HG03280 (cell line): Measurements from ENCODE around the gene CCDC59.

ENCODE experiments used
- ATAC-seq: cut with Tn5 transposase; IDR thresholded peaks from one replicate; pipeline ENCODE4 v1.9.1; 2021; ENCODE audit warnings: mild to moderate bottlenecking, moderate library complexity; ENCODE audit not compliant: unreplicated experiment

Gene CCDC59

DNA sequence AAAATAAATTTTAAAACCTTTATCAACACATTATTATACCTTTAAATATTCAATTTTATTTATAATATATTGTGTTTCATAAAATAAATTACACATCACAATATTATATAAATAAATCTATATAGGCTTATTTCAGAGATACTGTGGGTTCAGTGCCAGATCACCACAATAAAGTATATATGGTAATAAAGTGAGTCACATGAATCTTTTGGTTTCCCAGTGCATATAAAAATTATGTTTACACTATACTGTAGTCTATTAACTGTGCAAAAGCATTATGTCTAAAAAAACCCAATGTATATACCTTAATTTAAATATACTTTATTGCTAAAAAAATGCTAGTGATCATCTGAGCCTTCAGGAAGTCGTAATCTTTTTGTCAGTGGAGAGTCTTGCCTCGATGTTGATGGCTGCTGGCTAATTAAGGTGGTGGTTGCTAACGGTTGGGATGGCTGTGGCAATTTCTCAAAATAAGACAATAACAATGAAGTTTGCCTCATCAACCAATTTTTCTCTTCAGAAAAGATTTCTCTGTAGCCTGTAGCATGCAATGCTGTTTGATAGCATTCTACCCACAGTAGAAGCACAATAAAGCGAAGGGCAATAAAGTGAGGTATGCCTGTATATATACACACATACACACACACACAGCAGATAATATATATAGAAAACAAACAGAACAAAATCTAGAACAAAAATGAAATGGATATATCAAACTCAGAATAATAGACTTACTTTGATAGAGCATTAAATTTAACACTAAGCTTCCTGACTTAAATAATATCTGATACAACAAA, 32.4 kb downstream of the CCDC59 start:
- no peak for ATAC-seq

DNA sequence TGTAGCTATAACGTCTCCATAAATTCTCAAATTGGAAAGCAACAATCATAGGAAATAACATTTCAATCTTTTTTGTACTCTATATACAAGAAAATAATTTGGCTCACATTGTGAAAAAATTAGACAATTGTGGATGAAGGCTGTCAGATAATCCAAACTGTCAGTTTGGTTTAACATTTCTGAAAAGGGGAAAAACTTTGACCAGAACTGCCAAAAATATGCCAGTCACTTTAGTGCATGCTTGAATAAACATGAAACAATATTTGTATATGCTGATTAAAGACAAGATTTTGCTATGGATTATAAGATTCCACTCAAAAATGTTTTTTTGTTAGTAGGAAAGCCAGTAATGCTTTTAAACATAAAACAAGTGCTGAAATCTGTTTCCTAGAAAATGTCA, 38.9 kb downstream of the CCDC59 start:
- no peak for ATAC-seq

DNA sequence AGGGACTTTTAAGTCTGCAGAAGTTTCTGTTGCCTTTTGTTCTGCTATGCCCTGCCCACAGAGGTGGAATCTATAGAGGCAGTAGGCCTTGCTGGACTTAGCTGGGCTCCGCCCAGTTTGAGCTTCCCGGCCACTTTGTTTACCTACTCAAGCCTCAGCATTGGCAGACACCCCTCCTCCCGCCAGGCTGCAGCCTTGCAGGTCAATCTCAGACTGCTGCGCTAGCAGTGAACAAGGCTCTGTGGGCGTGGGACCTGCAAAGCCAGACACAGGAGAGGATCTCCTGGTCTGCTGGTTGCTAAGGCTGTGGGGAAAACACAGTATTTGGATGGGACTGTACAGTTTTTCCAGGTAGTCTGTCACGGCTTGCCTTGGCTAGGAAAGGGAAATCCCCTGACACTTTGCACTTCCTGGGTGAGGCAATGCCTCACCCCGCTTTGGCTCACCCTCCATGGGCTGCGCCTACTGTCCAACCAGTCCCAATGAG, 43.7 kb downstream of the CCDC59 start:
- no peak for ATAC-seq
